Activated T-helper 1 cell treated with anti-CD3 and anti-CD28 coated beads, Interleukin-12 subunit alpha, Interleukin-12 subunit beta, Interleukin-2, Interleukin-4 antibody, amounts not matched to agents 30 ng/mL and 10 ng/mL and 1 ng/mL, durations not matched to agents 14 hours and 24 hours and 36 hours (primary cell): ENCODE measurements around the gene FREY1. TPM values are rescaled to one million over a fixed set of nuclear protein-coding genes. Genes with fewer than 3 reads are reported as not detected.
A peak's percentile ranks its signal among the peaks of the same experiment; 100 is the strongest.

Experiments
- DNase-seq: peaks from one replicate; pipeline ENCODE4 v3.0.0; 2021; ENCODE audit warnings: low spot score
- H3K27ac Mint-ChIP-seq: one replicate; pipeline ENCODE4 v1.8.0; 2021; ENCODE audit warnings: mild to moderate bottlenecking, mixed read lengths
- H3K27me3 Mint-ChIP-seq: one replicate; pipeline ENCODE4 v1.8.0; 2022; ENCODE audit warnings: mild to moderate bottlenecking, moderate library complexity, mixed read lengths; ENCODE audit not compliant: insufficient read depth
- H3K36me3 Mint-ChIP-seq: one replicate; pipeline ENCODE4 v1.8.0; 2021; ENCODE audit warnings: low read depth, mixed read lengths
- H3K4me1 Mint-ChIP-seq: one replicate; pipeline ENCODE4 v1.8.0; 2021; ENCODE audit warnings: low read depth, mixed read lengths
- H3K4me3 Mint-ChIP-seq: one replicate; pipeline ENCODE4 v1.8.0; 2021; ENCODE audit warnings: mild to moderate bottlenecking, moderate library complexity, mixed read lengths
- H3K9me3 Mint-ChIP-seq: one replicate; pipeline ENCODE4 v1.8.0; 2021; ENCODE audit warnings: mixed read lengths
- intact Hi-C: fragments of 100-400 bp; cut with micrococcal nuclease; formaldehyde crosslinking; loops from one replicate; pipeline ENCODE4 v1.15.1; 2024
- total RNA-seq: library from RNA; stranded (reverse); gene quantifications from 2 replicates; pipeline ENCODE4 v1.2.3, GENCODE V29; 2022

FREY1 gene
- total RNA-seq, 1 donor from 2014 or later: 1.9 TPM

DNA sequence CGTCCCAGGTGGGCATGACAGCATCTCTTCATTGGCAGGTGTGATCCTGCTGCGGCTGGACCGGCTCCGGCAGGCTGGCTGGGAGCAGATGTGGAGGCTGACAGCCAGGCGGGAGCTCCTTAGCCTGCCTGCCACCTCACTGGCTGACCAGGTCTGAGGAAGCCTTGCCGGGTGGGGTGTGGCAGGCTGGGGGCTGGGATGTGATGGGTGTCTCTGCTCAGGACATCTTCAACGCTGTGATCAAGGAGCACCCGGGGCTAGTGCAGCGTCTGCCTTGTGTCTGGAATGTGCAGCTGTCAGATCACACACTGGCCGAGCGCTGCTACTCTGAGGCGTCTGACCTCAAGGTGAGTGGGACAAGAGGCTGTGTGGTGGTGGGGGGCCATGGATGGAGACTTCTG, 18.9 kb upstream of the FREY1 start:
- H3K36me3 Mint-ChIP-seq: peaks cover 4% of the 10 kb centered on the region
- no peaks in the 10 kb centered on the region for H3K9me3 Mint-ChIP-seq
- DNase-seq: no peak
- intact Hi-C loops: no loop called here
- peaks cover 14% of the 10 kb centered on the region for H3K4me1 Mint-ChIP-seq
- no peak overlapping the region for H3K4me3 Mint-ChIP-seq
- H3K27me3 Mint-ChIP-seq: peaks cover 27% of the 10 kb centered on the region
- no peak overlapping the region for H3K27ac Mint-ChIP-seq

DNA sequence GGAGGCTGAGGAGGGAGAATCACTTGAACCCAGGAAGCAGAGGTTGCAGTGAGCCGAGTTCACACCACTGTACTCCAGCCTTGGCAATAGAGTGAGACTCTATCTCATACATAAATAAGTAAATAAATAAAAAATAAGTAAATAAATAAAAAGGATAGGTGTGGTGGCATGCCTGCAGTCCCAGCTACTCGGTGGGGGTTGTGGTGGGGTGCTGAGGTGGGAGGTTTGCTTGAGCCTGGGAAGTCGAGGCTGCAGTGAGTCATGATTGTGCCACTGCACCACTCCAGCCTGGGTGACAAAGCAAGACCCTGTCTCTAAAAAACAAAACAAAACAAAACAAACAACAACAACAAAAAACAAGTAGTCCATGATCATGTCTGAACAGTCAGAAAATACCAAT, 18.5 kb upstream of the FREY1 start:
- H3K4me3 Mint-ChIP-seq: no peak overlapping the region
- H3K36me3 Mint-ChIP-seq: peaks cover 4% of the 10 kb centered on the region
- H3K9me3 Mint-ChIP-seq: no peaks in the 10 kb centered on the region
- intact Hi-C loops: no loop called here
- H3K27me3 Mint-ChIP-seq: peaks cover 29% of the 10 kb centered on the region
- no peak for DNase-seq
- H3K27ac Mint-ChIP-seq: no peak overlapping the region
- H3K4me1 Mint-ChIP-seq: peaks cover 9% of the 10 kb centered on the region

DNA sequence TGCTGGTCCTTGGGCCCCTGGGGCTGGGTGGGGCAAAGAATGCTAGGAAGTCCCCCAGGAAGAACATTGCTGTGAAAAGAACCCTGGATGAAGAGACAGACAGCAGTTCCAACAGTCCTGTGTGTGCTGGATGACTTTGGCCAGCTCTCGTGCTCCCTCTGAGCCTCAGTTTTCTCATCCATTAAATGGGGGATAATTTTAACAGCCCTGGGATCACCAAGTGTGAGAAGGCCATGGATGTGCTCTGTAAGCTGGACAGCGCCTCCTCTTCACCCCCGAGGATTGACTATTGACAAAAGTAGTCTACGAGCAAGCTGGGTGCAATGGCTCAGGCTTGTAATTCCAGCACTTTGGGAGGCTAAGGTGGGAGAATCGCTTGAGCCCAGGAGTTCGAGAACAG, 17.9 kb upstream of the FREY1 start:
- intact Hi-C loops: no loop called here
- Mint-ChIP-seq H3K9me3 (no peaks in the 10 kb centered on the region), H3K4me1 (peaks cover 3% of the 10 kb centered on the region), H3K4me3 (no peak overlapping the region), H3K27me3 (peaks cover 29% of the 10 kb centered on the region), H3K27ac (no peak overlapping the region), H3K36me3 (peaks cover 4% of the 10 kb centered on the region)
- no peak for DNase-seq

DNA sequence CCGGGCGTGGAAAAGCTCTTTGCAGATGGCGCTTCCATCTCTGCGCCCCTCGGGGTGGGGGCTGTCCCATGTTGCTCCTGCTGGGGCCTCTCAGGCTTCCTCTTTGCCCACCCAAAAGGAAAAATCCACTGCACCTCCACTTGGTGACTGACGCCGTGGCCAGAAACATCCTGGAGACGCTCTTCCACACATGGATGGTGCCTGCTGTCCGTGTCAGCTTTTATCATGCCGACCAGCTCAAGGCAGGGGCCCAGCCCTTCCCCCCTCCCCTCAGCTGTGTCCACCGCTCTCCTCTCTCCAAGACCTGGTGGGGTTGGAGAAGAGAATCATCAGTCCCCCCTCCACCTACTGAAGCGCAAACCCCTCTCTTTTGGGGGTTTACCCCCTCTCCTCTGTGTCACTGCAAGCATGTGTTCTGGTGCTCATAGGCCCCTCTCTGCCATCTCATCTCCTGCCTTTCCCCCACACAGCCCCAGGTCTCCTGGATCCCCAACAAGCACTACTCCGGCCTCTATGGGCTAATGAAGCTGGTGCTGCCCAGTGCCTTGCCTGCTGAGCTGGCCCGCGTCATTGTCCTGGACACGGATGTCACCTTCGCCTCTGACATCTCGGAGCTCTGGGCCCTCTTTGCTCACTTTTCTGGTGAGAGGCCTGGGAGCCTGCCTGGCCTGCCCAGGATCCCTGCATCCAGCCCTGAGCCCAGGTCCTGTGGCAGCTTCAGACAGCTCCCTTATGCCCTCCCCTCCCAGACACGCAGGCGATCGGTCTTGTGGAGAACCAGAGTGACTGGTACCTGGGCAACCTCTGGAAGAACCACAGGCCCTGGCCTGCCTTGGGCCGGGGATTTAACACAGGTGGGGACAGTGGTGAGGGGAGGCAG, 17.2 kb upstream of the FREY1 start:
- intact Hi-C loops: no loop called here
- no peaks in the 10 kb centered on the region for H3K9me3 Mint-ChIP-seq
- H3K4me1 Mint-ChIP-seq: peaks cover under 1% of the 10 kb centered on the region
- no peak for DNase-seq
- no peak overlapping the region for H3K27ac Mint-ChIP-seq
- peaks cover 4% of the 10 kb centered on the region for H3K36me3 Mint-ChIP-seq
- H3K27me3 Mint-ChIP-seq: peaks cover 29% of the 10 kb centered on the region
- peak overlapping the region; percentile 16 for H3K4me3 Mint-ChIP-seq

DNA sequence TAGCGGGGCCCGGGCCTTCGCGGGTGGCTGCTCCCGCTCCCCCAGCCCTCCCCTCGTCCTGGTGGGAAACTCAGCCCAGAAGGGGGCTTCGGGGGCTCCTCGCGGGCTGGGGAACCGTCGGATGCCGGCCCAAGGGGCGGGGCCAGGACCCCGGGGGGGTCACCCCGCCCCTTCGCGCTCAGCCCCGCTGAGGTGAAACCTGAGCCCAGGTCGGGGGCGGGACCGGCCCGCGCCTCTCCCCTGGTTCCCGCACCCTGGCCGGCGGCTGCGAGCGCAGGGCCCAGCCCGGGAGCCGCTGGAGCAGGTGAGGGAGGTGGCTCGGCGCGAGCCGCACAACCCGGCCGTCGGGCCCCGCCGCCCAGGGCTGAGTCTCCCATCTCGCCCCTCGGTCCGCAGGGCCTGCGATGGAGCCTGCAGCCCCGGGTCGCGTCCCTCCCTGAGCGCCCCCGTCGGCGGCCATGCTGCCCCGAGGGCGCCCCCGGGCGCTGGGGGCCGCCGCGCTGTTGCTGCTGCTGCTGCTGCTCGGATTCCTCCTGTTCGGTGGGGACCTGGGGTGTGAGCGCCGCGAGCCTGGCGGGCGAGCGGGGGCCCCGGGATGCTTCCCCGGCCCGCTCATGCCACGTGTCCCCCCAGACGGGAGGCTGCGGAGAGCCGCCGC, 15.5 kb upstream of the FREY1 start, which contains the start of gene LARGE2:
Gene LARGE2, plus strand, starts transcription at position 232 of the 658 bp plus-strand sequence. Its CDS starts 227 bp downstream, at position 459.
- Mint-ChIP-seq H3K27ac (no peak within 1 kb of the TSS), H3K36me3 (peaks cover 4% of the 10 kb centered on the region), H3K4me3 (peak within 1 kb of the TSS; percentile 59), H3K27me3 (peaks cover 29% of the 10 kb centered on the region), H3K4me1 (peaks cover 8% of the 10 kb centered on the region), H3K9me3 (no peaks in the 10 kb centered on the region)
- intact Hi-C loops: no loop called here
- no peak for DNase-seq

DNA sequence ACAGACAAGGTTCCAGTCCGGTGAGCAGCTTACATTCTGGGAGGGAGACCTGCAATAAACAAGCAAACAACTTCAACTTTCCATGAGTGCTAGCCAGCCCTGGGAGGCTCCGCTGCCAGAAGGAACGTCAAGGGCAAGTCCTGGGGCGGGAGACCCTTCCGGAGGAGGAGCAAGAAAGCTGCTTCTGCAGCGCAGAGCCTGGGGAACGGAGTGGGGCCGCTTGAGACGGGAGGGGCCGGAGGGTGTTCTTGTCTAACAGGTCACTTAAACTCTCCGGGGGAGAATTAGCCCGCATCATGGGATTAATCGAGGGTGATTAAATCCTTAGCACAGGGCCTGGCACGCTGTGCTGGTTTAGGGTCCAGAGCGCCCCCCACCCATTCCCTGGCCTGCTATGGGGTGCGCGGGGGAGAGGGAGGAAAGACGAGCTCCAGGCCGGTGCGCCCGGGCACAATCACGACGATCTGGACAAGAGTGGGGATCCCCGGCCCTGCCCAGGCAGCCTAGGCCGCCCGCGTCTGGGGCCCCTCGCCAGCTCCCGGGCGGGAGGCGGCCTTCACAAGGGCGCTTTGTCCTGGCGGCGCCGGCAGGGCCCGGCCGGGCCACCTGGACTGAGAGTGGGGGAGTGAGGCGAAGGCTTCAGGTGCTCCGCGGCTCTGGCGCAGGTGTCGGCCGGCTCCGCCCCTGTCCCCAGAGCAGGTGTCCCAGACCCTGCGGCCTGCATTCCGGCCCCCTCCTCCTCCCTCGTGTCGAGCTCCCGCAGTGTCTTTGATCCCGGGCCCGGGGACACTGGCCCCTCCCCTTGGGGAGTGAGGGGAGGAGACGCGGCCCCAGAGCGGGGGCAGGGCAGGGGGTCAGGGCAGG, 14.7 kb upstream of the FREY1 start:
- Mint-ChIP-seq H3K27ac (no peak overlapping the region), H3K4me1 (peaks cover 13% of the 10 kb centered on the region), H3K4me3 (peak overlapping the region; percentile 35), H3K9me3 (no peaks in the 10 kb centered on the region), H3K27me3 (peaks cover 29% of the 10 kb centered on the region), H3K36me3 (peaks cover 4% of the 10 kb centered on the region)
- no peak for DNase-seq
- intact Hi-C loops: no loop called here

DNA sequence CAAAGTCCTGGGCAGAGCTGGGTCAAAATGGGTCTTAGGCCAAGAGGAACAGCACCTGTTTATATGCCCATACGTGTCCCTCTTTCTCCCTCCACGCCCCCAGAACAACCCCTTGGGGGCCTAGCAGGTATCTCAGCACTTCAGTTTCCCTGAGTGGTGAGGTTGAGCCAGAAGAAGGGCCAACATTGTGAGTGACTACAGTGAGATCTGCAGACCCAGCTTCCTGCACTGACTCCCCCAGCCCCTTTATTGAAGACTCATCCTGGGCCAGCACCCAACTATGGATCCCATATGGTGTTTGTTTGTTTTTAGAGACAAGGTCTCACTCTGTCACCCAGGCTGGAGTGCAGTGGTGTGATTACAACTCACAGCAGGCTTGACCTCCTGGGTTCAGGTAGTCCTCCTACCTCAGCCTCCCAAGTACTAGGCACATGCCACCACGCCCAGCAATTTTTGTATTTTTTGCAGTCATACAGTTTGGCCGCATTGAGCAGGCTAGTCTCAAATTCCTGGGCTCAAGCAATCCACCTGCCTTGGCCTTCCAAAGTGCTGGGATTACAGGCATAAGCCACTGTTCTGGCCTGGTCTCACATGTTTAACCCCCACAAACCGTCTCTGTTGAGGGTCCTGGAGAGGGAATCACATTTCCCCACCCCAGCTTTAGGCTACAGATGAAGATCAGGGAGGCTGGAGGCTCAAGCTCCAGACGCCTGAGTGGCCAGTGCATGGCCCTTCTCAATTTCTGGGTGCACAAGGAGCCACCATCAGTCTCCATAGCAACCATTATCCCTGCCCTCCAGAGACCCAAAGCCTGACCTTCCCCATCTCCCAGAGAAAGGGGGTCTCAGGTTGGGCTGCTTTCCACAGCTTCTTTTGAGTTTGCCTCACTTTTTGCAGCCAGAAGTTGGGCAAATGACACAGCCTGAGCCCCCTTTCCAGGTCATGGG, 13.7 kb upstream of the FREY1 start:
- H3K4me3 Mint-ChIP-seq: peak overlapping the region; percentile 35
- intact Hi-C loops: no loop called here

DNA sequence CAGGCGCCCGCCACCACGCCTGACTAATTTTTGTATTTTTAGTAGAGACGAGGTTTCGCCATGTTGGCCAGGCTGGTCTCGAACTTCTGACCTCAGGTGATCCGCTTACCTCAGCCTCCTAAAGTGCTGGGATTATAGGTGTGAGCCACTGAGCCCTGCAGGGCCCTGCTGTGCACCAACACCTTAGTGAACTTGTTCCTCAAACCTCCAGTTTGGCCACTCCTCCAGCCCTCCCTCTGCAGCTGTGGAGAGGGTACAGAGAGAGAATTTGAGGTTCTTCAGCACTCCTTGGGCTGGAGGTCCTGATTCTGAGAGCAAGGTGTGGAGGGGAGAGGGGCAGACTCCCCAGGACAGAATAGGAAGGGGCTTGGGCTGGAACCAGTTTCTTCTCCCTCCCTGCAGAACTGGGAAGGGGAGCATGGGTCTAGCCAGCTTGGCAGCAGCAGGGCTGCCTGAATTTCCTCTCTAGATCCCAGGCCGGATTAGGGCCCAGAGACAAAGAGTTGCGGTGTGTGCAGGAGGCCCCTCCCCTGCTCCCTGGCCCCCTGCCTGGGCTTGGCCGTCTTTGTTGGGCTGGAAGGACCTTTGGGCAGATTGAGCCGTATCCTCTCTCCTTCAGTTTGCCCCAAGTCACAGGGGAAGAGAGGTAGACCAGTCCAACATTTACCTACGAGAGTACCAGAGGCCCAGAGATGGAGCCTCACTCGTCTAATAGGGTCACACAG, 12.9 kb upstream of the FREY1 start:
- H3K27ac Mint-ChIP-seq: no peak overlapping the region
- intact Hi-C loops: loop anchor here (2.0 to 5.0 kb wide), 3 partner anchors 199 to 1847 kb away; partner anchors contain the start of genes CSTPP1 and FNBP4
- H3K4me3 Mint-ChIP-seq: peak overlapping the region; percentile 73

More for the DNA sequence above, 13.7 kb upstream of the FREY1 start:
- H3K9me3 Mint-ChIP-seq: no peaks in the 10 kb centered on the region
- peaks cover 6% of the 10 kb centered on the region for H3K36me3 Mint-ChIP-seq
- H3K27ac Mint-ChIP-seq: no peak overlapping the region
- no peak for DNase-seq
- peaks cover 29% of the 10 kb centered on the region for H3K27me3 Mint-ChIP-seq
- H3K4me1 Mint-ChIP-seq: peaks cover 22% of the 10 kb centered on the region

DNA sequence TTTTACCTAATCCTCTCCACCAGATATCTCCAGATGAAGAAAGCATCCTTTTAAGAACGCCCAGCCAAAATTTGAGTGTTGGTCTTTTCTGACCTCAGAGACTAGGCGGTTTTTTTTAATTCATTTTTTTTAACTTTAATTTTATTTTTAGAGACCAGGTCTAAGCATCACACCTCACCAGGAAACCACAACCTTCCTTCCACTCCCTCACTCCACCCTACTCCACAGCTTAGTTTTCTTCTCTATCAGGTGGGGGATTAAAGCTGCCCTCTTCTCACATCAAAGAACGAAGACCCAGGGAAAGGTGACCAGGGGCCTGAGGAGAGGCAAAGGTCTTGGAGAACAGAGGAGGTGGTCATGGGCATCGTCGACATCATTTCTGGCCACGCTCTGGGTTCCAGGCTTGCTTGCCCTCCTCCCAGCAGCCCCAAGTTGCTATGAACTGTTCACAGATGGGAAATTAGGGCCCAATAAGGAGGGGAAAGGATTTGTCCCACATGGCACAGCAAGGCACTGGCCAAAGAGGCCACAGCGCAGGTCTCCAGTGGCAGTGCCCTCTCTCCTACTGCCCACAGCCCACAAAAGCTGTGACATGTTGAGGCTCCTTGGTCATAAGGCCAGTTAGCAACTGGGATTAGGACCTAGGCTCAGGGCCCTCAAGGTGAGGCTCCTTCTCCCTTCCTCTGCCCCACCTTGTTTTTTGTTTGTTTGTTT, 12.0 kb upstream of the FREY1 start:
- Mint-ChIP-seq H3K27me3 (peaks cover 18% of the 10 kb centered on the region), H3K9me3 (no peaks in the 10 kb centered on the region), H3K36me3 (peaks cover 6% of the 10 kb centered on the region), H3K27ac (no peak overlapping the region), H3K4me3 (peak overlapping the region; percentile 98), H3K4me1 (peaks cover 22% of the 10 kb centered on the region)
- DNase-seq: no peak
- intact Hi-C loops: loop anchor here (1.0 to 5.0 kb wide), 13 partner anchors 20 to 1848 kb away; partner anchors contain the start of genes AMBRA1, CRY2, CSTPP1 and DGKZ

More for the DNA sequence above, 12.9 kb upstream of the FREY1 start:
- Mint-ChIP-seq H3K9me3 (no peaks in the 10 kb centered on the region), H3K27me3 (peaks cover 26% of the 10 kb centered on the region), H3K36me3 (peaks cover 6% of the 10 kb centered on the region), H3K4me1 (peaks cover 22% of the 10 kb centered on the region)
- DNase-seq: no peak

DNA sequence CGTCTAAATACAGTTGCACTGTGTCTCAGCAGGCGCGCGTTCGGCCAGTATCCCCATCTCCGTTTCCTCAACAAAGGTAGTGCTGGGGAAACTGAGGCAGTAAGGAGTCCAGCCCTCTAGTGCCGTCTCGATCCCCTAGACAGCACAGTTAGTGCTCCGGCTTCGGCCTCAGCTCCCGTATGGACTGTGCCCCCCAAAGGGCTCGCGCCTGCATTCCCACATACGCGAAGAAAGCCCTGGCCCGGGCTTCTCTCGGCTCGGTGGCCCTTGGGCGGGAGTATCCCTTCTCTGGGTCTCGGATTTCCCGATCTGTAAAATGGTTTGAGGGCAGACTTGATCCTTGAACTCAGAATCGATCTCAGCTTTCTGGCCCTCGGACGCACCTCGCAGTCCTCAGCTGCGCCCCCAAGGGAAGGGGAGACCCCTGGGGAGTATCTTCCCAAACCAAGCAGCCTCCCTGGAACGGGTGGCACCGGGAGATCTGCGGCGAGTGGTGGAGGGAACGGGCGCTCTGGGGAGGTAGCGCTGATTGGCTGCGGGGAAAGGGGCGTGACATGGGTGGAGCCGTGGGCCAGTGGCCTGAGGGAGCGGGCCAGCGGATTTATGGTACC, 11.4 kb upstream of the FREY1 start:
- Mint-ChIP-seq H3K4me1 (peaks cover 22% of the 10 kb centered on the region), H3K27ac (peak overlapping the region; percentile 92), H3K27me3 (peaks cover 13% of the 10 kb centered on the region), H3K36me3 (peaks cover 8% of the 10 kb centered on the region), H3K9me3 (no peaks in the 10 kb centered on the region), H3K4me3 (peak overlapping the region; percentile 98)
- peak; percentile 63 for DNase-seq
- intact Hi-C loops: loop anchor here (1.0 to 5.0 kb wide), 13 partner anchors 19 to 1848 kb away; partner anchors contain the start of genes AMBRA1, CRY2, CSTPP1 and DGKZ
